ENCODE measurements around the gene TBX15.

DNA sequence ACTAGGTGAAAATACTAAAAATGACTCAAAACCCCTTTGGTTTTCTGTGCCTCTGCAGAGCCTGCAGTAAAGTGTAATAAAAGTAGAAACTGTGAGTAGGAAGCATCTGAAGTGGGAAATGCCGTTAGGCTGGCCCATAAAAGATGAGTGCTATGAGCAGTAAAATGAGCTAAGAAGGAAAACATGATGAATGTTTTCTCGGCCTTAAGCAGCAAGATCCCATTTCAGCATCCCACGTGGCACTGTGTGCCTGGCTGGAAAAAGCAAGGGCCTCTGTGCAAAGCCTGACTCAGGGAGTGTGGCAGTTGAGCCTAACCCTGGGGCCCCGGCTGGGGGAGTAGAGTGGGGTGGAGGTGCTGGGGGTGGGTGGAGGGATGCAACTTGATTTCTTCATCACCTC, 109.5 kb downstream of the TBX15 start:
- TF ChIP-seq, protein P1, sequence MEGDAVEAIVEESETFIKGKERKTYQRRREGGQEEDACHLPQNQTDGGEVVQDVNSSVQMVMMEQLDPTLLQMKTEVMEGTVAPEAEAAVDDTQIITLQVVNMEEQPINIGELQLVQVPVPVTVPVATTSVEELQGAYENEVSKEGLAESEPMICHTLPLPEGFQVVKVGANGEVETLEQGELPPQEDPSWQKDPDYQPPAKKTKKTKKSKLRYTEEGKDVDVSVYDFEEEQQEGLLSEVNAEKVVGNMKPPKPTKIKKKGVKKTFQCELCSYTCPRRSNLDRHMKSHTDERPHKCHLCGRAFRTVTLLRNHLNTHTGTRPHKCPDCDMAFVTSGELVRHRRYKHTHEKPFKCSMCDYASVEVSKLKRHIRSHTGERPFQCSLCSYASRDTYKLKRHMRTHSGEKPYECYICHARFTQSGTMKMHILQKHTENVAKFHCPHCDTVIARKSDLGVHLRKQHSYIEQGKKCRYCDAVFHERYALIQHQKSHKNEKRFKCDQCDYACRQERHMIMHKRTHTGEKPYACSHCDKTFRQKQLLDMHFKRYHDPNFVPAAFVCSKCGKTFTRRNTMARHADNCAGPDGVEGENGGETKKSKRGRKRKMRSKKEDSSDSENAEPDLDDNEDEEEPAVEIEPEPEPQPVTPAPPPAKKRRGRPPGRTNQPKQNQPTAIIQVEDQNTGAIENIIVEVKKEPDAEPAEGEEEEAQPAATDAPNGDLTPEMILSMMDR (IDR thresholded peaks at IDR 0.05; ENCODE audit: insufficient read depth, low read length, poor library complexity, severe bottlenecking): no peak
- no peak for TF ChIP-seq EZH2phosphoT487 (conservative IDR thresholded peaks at IDR 0.05; ENCODE audit: low read length)

All from SU-DHL-6 (cell line).